HCT116 (cell line): Measurements from ENCODE around the gene N4BP2.

ENCODE experiments used
- CTCF ChIP-seq, 3 experiments: fragments of 200-600 bp in 1 of 3; sonication (generic) in 1 of 3; IDR thresholded peaks in 2 of 3; conservative IDR thresholded peaks in 1 of 3; 2 replicates each; pipeline ENCODE4 v1.5.1; 2012 to 2017; ENCODE audit warnings: low read depth in 2 of 3, low read length in 2 of 3, antibody characterized with exemption in 1 of 3, borderline replicate concordance in 1 of 3, control low read depth in 1 of 3, mild to moderate bottlenecking in 1 of 3, mixed read lengths in 1 of 3, mixed run types in 1 of 3, moderate library complexity in 1 of 3; ENCODE audit not compliant: insufficient read depth in 1 of 3
- EZH2phosphoT487 ChIP-seq: fragments of 200-600 bp; IDR thresholded peaks from 2 replicates; pipeline ENCODE4 v1.6.1; 2018; ENCODE audit warnings: antibody characterized with exemption, borderline replicate concordance
- POLR2A ChIP-seq: IDR thresholded peaks from 2 replicates; pipeline ENCODE4 v1.7.0; 2011; ENCODE audit warnings: borderline replicate concordance; ENCODE audit not compliant: insufficient read depth, insufficient read length; ENCODE audit errors: extremely low read depth
- POLR2AphosphoS5 ChIP-seq: IDR thresholded peaks from 2 replicates; pipeline ENCODE4 v1.6.1; 2011; ENCODE audit warnings: mild to moderate bottlenecking, low read depth, low read length, moderate library complexity
- SIN3A ChIP-seq: IDR thresholded peaks from 2 replicates; pipeline ENCODE4 v1.6.1; 2012; ENCODE audit warnings: low read depth
- SP1 ChIP-seq: IDR thresholded peaks from 2 replicates; pipeline ENCODE4 v1.6.1; 2012; ENCODE audit warnings: low read depth
- TCF7L2 ChIP-seq: IDR thresholded peaks from 2 replicates; pipeline ENCODE4 v1.7.0; 2011; ENCODE audit warnings: borderline replicate concordance, inconsistent platforms; ENCODE audit not compliant: insufficient read depth, insufficient read length; ENCODE audit errors: extremely low read depth
- ZNF274 ChIP-seq: fragments of 200-500 bp; sonication (Bioruptor generic); IDR thresholded peaks from 2 replicates; pipeline ENCODE4 v1.6.1; 2014; ENCODE audit warnings: mild to moderate bottlenecking, low read depth, low read length, inconsistent platforms
- TF ChIP-seq, protein P1 (sequence below): IDR thresholded peaks from 2 replicates; pipeline ENCODE4 v1.6.1; 2012; ENCODE audit warnings: low read depth

- TF ChIP-seq CTCF (IDR thresholded peaks at IDR 0.05 in 2 of 3, conservative IDR thresholded peaks at IDR 0.05 in 1 of 3; ENCODE audit: borderline replicate concordance in 1 of 3, insufficient read depth in 1 of 3, low read depth in 2 of 3, low read length in 2 of 3) (no peak), SP1 (no peak), POLR2AphosphoS5 (no peak), ZNF274 (no peak), EZH2phosphoT487 (no peak), SIN3A (no peak), POLR2A (no peak), TCF7L2 (no peak)
- TF ChIP-seq, protein P1, sequence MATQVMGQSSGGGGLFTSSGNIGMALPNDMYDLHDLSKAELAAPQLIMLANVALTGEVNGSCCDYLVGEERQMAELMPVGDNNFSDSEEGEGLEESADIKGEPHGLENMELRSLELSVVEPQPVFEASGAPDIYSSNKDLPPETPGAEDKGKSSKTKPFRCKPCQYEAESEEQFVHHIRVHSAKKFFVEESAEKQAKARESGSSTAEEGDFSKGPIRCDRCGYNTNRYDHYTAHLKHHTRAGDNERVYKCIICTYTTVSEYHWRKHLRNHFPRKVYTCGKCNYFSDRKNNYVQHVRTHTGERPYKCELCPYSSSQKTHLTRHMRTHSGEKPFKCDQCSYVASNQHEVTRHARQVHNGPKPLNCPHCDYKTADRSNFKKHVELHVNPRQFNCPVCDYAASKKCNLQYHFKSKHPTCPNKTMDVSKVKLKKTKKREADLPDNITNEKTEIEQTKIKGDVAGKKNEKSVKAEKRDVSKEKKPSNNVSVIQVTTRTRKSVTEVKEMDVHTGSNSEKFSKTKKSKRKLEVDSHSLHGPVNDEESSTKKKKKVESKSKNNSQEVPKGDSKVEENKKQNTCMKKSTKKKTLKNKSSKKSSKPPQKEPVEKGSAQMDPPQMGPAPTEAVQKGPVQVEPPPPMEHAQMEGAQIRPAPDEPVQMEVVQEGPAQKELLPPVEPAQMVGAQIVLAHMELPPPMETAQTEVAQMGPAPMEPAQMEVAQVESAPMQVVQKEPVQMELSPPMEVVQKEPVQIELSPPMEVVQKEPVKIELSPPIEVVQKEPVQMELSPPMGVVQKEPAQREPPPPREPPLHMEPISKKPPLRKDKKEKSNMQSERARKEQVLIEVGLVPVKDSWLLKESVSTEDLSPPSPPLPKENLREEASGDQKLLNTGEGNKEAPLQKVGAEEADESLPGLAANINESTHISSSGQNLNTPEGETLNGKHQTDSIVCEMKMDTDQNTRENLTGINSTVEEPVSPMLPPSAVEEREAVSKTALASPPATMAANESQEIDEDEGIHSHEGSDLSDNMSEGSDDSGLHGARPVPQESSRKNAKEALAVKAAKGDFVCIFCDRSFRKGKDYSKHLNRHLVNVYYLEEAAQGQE = no peak
These were observed 107.8 kb downstream of the N4BP2 start for GRCh38 chr4:40164459-40164858.
